Lung microvascular endothelial cell (primary cell): ENCODE measurements around the gene RAB43. TPM values are rescaled to one million over a fixed set of nuclear protein-coding genes. Genes with fewer than 3 reads are reported as not detected.
"Not testable (repeated sequence)": the region's sequence is repeated elsewhere in the genome, so short reads cannot be mapped to it uniquely, and the experiment has no call there.

ENCODE experiments used
- DNase-seq, 2 donors: peaks; one replicate each; pipeline versions ENCODE4 v3.0.0 to v3.0.0-alpha.2; 2010; ENCODE audit warnings: low read depth in 2 of 2
- total RNA-seq: library from RNA; depleted of rRNA; stranded (reverse); fragments of >200 nt; gene quantifications from 2 replicates; pipeline ENCODE4 v1.2.1, GENCODE V29; 2014

RAB43 gene
- total RNA-seq, 1 donor from 2014 or later = 90.9 TPM

- no peak for DNase-seq
Measured at GRCh38 chr3:129095285-129095684, 26.3 kb downstream of the RAB43 start.

GRCh38 chr3:129088312-129088711, 33.3 kb downstream of the RAB43 start:
- DNase-seq = not testable (repeated sequence)

GRCh38 chr3:129087904-129088303, 33.7 kb downstream of the RAB43 start:
- peak; percentile 78 to 84 for DNase-seq

- peak; percentile 37 to 87 for DNase-seq
Measured at GRCh38 chr3:129087138-129087702, 34.4 kb downstream of the RAB43 start.

- no peak for DNase-seq
Measured at GRCh38 chr3:129085818-129086217, 35.8 kb downstream of the RAB43 start.

- DNase-seq = no peak
Measured at GRCh38 chr3:129085165-129085715, 36.4 kb downstream of the RAB43 start.

- DNase-seq = no peak
Measured at GRCh38 chr3:129084501-129084900, 37.1 kb downstream of the RAB43 start.

GRCh38 chr3:129082026-129082425, 39.6 kb downstream of the RAB43 start:
- no peak for DNase-seq

- DNase-seq = peak; percentile 32 to 53
Measured at GRCh38 chr3:129081503-129081902, 40.1 kb downstream of the RAB43 start.

GRCh38 chr3:129078510-129078909, 43.1 kb downstream of the RAB43 start:
- DNase-seq = no peak

GRCh38 chr3:129077222-129077621, 44.4 kb downstream of the RAB43 start:
- DNase-seq = peak; percentile 80 to 93

- DNase-seq = peak; percentile 81 to 84
Measured at GRCh38 chr3:129070086-129070885, 51.3 kb downstream of the RAB43 start.

- DNase-seq = not testable (repeated sequence)
Measured at GRCh38 chr3:129069313-129070085, 52.1 kb downstream of the RAB43 start.

- peak; percentile 30 to 66 for DNase-seq
Measured at GRCh38 chr3:129068291-129068886, 53.2 kb downstream of the RAB43 start.

- DNase-seq = not testable (repeated sequence)
Measured at GRCh38 chr3:129067719-129068118, 53.9 kb downstream of the RAB43 start.

GRCh38 chr3:129065720-129066073, 55.9 kb downstream of the RAB43 start:
- DNase-seq = no peak

- no peak for DNase-seq
Measured at GRCh38 chr3:129065016-129065719, 56.4 kb downstream of the RAB43 start.

- no peak for DNase-seq
Measured at GRCh38 chr3:129063841-129064482, 57.6 kb downstream of the RAB43 start.

- DNase-seq = no peak
Measured at GRCh38 chr3:129063091-129063640, 58.4 kb downstream of the RAB43 start.
